GM18868 (cell line): Measurements from ENCODE around the gene LCN10.
A peak's percentile ranks its signal among the peaks of the same experiment; 100 is the strongest.

Experiments used
- ATAC-seq: cut with Tn5 transposase; IDR thresholded peaks from one replicate; pipeline ENCODE4 v1.9.1; 2021; ENCODE audit warnings: mild to moderate bottlenecking, moderate library complexity; ENCODE audit not compliant: unreplicated experiment

Gene LCN10

GRCh38 chr9:136740491-136740890, 2.2 kb downstream of the LCN10 start:
- ATAC-seq = no peak

DNA sequence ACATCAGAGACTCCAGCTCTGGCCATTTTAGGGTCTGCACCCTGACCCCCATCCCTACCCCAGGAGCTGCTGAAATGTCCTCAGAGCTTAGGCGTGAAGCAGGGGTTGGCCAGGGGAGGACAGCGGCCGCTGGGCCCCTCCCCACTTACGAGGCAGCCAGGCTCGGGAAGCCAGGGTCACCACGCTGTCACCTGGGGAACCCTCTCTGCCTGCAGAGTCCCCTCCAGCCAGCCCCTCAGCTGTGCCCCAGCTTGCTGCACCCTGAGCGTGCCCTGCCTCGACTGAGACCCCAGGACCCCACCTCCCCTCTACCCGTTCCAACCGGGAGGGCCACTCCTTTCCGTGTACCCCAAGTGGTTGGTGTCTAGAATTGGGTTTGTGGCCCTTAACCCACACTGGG, 2.7 kb downstream of the LCN10 start:
- no peak for ATAC-seq

- ATAC-seq = no peak
Observed at GRCh38 chr9:136739509-136739908, 3.2 kb downstream of the LCN10 start.

DNA sequence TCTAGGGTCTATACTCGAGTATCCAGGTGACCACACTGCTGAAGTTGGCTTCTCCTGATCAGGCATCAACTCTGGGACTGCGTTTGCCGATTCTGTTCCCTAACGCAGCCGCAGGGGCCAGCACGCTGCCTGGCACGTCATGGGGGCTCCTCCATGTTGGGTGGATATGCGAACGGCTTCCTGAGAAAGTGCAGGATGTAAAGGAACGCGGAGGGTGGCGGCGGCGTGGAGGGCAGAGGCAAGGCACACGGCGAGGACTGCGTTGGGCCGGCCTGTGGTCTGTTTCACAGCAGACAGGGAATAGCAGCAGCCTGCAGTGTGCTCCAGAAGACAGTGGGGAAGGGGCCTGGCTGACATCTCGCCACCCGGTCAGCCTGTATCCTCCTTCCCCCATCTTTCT, 3.8 kb downstream of the LCN10 start:
- ATAC-seq = no peak

GRCh38 chr9:136735812-136736480, 6.8 kb downstream of the LCN10 start:
- no peak for ATAC-seq

DNA sequence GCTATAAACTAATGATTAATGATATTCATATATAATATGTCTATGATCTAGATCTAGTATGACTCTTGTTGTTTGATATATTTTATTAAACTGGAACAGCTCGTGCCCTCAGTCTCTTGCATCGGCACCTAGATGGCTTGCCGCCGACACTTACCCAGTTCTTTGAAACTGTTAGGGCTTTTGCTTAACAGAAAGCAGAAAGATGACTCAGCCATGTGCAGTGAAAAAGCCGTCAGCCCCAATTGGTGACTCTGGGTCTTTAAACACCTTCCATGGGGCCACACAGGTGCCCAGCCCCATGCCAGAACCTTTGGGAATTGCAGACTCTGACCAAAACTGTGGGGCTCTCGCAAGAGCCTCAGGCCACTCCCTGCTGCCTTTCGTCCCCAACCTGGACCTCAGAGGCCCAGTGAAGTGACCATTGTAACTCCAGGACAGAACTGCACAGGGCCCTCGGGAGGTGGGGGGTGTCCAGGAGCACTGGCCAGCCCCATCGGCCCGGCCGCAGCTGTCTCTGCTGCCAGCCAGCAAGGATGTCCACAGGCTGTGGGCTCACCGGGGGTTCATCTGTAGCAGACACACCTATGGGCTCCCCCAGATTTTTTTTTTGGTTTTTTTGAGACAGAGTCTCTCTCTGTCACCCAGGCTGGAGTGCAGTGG, 7.8 kb downstream of the LCN10 start:
- no peak for ATAC-seq

GRCh38 chr9:136733611-136734010, 9.1 kb downstream of the LCN10 start:
- no peak for ATAC-seq

DNA sequence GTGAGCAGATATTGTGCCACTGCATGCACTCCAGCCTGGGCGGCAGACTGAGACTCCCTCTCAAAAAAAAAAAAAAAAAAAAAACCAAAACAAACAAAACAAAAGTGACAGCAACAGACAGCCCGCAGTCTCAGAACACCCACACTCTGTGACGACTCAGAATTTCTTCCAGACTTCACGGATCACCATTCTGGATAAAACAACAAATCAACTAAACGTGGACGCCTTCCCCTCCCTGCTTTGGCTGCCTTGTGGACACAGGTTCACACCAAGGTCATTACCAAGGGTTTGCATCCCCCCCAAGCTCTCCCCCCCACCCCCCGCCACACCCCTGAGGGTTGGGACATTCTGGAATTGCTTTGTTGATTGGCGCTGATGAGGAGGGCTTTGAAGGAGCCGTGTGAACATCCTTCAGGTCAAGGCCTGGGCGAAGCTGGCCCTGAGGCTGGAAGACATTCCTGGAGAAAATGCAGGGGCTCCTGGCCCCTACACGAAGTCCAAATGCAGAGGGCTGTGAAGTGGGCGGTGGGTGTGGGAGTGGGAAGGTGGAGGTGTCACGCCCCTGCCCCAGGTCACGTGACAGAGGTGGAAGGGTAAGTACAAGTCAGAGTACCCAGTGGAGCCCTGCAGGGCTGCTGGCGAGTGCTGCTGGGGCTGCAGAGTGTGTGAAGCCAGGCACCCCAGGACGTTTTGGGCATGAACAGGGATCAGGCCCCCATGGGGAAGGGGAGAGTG, 10.1 kb downstream of the LCN10 start:
- ATAC-seq = no peak

DNA sequence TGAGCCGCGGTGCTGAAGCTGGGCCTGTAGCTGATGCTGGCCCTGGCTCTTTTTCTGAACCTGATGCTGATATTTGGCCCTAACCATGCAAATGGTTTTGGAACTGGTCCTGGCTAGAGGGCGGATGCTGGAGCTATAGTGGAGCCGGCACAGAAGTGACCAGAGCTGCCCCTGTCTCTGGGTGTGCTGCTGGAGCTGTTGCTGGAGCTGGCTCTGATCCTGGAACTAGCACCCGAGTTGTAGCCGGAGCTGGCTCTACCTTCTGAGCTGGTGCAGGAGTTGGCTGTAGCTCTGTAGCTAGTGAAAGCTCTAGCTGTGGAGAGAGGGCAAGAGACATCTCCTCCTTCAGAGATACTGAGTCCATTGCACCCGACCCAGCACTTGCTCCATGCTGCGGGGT, 12.8 kb downstream of the LCN10 start:
- ATAC-seq = no peak

DNA sequence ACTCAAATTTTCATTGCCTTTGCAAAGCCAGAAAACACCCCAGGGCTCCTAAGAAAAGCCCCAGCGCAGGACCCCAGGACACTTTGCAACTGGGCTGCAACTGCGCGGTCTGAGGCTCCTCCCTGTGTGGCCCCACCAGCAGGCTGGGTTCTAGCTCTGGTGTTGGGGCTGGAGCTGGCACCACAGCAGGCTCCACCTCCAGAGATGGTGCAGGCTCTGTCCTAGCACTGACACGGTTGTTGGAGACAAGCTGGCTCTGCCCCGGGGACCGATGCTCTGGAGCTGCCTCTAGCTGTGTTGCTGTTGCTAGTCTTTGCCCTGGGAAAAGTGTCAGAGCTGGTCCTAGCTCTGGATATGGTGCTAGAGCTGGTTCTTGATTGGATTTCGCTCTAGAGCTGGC, 13.6 kb downstream of the LCN10 start:
- ATAC-seq = no peak

- peak; percentile 25 for ATAC-seq
Observed at GRCh38 chr9:136728548-136729123, 14.1 kb downstream of the LCN10 start.

GRCh38 chr9:136728080-136728547, 14.6 kb downstream of the LCN10 start:
- peak; percentile 67 for ATAC-seq

DNA sequence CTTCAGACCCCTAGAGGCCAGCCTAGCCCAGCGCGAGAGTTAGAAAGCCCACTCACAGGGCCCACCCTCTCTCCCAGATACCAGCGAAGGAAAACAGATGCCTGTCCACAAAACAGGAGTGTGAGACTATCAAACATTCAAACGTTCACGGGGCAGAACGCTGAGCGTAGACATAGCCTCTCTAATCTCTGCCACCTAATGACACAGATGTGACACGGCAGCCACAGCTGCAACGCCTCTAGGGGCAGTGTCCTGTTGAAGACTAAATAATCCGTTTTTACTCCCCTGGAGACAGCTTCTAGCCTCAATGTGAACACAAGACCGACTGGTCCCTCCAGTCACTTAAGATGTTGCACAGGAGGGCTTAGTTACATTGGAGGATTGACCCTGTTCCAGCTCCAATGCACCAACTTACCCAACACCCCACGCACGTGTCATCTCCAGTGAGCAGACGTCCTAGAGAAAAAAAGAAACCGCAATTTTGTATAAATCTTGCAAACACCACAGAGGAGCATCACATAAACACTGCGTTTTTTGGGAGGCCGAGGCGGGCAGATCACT, 16.0 kb downstream of the LCN10 start:
- ATAC-seq = no peak

DNA sequence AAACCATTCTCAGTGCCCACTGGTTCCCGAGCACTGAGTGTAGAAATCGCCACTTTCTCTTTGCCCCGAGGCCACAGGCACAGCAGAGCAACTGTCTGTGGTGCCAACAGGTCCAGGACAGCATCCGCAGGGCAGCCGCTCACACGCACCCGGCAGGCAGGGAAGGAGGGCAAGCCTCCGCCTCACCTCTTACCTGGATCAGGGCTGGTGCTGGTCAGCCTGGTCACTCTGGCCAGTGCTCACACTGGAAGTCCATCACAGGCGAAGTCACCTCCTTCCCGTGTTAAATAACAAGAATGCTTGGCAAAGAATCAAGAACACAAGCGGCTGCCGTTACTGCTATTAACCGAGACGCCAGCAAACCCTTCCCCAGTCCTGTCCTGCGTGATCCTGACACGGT, 16.6 kb downstream of the LCN10 start:
- no peak for ATAC-seq

DNA sequence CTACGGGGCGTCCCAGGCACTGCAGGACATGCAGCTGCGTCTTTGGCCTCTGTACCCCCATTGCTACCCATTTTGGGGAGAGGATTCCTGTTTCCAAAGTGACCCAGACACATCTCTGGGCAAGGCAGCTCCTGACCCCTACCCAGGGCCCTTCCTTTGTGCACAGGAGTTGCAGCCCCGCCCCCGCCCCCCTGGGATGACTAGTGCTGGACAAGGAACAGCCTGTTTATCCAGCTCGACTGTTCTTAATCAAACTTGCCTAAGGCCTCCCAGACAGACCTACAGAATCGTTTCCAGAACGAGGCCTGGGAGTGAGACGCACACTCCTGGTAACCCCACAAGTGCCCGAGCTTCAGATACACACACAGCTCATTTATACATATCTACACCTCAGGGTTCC, 17.1 kb downstream of the LCN10 start:
- no peak for ATAC-seq

DNA sequence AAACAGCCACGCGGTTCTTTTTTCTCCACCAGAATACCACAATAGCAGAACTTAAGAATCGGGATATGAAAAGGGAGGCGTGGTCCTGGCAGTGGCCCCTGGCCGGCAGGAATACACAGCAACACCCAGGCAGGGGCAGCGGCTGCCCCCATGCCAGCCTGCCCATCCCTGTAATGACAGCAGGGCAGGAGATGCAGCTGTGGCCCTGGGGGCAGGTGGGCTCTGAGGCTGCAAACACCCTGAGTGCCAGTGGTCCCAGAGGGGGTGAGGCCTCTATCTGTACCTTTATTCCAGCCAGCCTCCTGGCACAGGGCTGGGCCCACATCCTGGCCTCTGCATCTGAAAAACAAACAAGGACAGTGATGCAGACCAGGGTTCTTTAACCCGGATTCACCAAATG, 18.0 kb downstream of the LCN10 start:
- no peak for ATAC-seq

DNA sequence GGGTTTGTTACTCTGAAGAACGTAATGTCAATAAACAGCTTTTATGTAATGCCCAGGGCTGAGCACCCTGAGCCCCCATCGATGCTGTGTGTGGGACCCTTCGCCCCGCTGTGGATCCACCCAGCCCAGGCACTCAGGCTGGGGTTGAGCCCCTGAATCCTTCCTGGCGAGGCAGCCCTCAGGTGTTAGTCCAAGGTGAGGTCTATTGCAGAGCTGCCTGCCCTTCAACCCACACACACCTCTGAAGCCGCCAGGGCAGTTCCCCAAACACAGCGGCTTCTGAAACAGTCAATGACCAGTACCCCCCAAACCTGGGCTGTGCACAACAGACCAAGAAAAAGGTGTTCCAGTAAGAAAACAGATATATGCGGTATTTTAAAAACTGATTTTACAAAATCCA, 18.8 kb downstream of the LCN10 start:
- ATAC-seq = no peak

- no peak for ATAC-seq
Observed at GRCh38 chr9:136723362-136723976, 19.3 kb downstream of the LCN10 start.

DNA sequence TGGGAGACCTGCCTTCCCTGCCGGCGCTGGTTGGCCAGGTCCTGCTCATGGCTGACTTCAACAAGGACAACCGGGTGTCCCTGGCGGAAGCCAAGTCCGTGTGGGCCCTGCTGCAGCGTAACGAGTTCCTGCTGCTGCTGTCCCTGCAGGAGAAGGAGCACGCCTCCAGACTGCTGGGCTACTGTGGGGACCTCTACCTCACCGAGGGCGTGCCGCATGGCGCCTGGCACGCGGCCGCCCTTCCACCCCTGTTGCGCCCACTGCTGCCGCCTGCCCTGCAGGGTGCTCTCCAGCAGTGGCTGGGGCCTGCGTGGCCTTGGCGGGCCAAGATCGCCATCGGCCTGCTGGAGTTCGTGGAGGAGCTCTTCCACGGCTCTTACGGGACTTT, 19.8 kb downstream of the LCN10 start:
- no peak for ATAC-seq

DNA sequence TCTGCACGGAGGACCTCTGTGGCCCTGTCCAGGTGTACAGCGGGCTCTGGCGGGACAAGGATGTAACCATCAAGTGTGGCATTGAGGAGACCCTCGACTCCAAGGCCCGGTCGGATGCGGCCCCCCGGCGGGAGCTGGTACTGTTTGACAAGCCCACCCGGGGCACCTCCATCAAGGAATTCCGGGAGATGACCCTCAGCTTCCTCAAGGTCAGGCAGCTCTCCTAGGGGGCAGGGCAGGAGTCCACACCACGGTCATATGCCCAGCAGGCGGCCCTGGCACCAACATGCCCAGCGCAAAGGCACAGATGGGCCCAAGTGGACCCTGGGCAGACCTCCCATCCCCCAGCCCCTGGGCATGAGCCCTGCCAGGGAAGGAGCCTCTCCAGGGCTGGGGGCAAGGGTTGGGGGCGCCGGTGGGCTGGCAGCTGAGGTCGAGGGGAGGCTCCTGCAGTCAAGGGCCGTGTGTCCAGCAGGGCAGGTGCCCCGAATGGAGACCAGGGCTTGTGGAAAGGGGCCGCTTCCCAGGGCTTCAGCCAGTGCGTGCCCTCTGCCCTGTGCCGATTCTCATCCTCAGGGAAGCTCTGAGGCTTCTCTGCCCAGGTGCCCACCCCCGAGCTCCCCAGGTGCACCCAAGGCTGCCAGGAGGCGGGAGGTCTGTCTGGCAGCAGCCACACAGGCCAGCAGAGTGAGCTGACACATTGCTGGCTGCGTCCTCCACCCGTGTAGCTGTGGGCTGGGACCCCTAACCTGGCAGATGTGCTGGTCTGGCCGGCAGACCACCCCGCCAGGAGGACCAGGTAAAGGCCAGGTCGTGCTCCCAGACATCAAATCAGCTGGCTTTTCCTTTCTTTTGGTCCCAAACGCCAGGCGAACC, 20.4 kb downstream of the LCN10 start:
- ATAC-seq = no peak
